Endothelial cell of umbilical vein (primary cell): ENCODE results near the gene CBLB.

Experiments
- CTCF ChIP-seq, 2 donors: IDR thresholded peaks; 1 replicate in 1 of 2; 2 replicates in 1 of 2; pipeline ENCODE4 v1.5.1; 2011; ENCODE audit warnings: low read length in 2 of 2, mild to moderate bottlenecking in 2 of 2, moderate library complexity in 2 of 2, control low read depth in 1 of 2, inconsistent platforms in 1 of 2, low read depth in 1 of 2; ENCODE audit not compliant: insufficient read depth in 1 of 2; ENCODE audit errors: extremely low read depth in 1 of 2
- EZH2 ChIP-seq: IDR thresholded peaks from 2 replicates; pipeline ENCODE4 v1.6.1; 2012; ENCODE audit warnings: borderline replicate concordance, low read depth, mild to moderate bottlenecking, moderate library complexity, low read length, inconsistent platforms; ENCODE audit not compliant: severe bottlenecking
- FOS ChIP-seq: IDR thresholded peaks from 2 replicates; pipeline ENCODE4 v1.6.1; 2011; ENCODE audit warnings: mild to moderate bottlenecking, low read length, moderate library complexity, borderline replicate concordance; ENCODE audit not compliant: insufficient read depth
- POLR2A ChIP-seq: IDR thresholded peaks from 2 replicates; pipeline ENCODE4 v1.6.1; 2012; ENCODE audit warnings: low read depth, mild to moderate bottlenecking, control low read depth, low read length

- no peak for TF ChIP-seq CTCF (IDR thresholded peaks at IDR 0.05; ENCODE audit: extremely low read depth in 1 of 2, insufficient read depth in 1 of 2, low read depth in 1 of 2, low read length in 2 of 2)
- TF ChIP-seq POLR2A: no peak
- TF ChIP-seq FOS: no peak
- no peak for TF ChIP-seq EZH2
These were observed 105.8 kb downstream of the CBLB start for GRCh38 chr3:105762749-105763658.
